Activated CD4-positive, alpha-beta memory T cell treated with anti-CD3 and anti-CD28 coated beads, Interleukin-2, amount 10 ng/mL, durations not matched to agents 7 days and 5 days (primary cell): Measurements from ENCODE around the gene EPHA6. TPM values are rescaled to one million over a fixed set of nuclear protein-coding genes. Genes with fewer than 3 reads are reported as not detected.
"Not testable (repeated sequence)": the region's sequence is repeated elsewhere in the genome, so short reads cannot be mapped to it uniquely, and the experiment has no call there.

Source experiments
- CTCF ChIA-PET: fragments of 350-600 bp; sonication (Branson Sonifier 250); formaldehyde crosslinking; loops from one replicate; lab custom pipeline; 2021; ENCODE audit warnings: antibody characterized with exemption, inconsistent platforms; lab: Charles Lee
- POLR2A ChIA-PET: fragments of 350-600 bp; sonication (Branson Sonifier 250); formaldehyde crosslinking; loops from one replicate; lab custom pipeline; 2021; ENCODE audit warnings: antibody characterized with exemption; lab: Charles Lee
- DNase-seq: peaks from one replicate; pipeline ENCODE4 v3.0.0-alpha.2; 2020
- H3K27ac Mint-ChIP-seq: one replicate; pipeline ENCODE4 v1.8.0; 2021; ENCODE audit warnings: mild to moderate bottlenecking, mixed read lengths
- H3K27me3 Mint-ChIP-seq: one replicate; pipeline ENCODE4 v1.8.0; 2021; ENCODE audit warnings: mixed read lengths
- H3K36me3 Mint-ChIP-seq: one replicate; pipeline ENCODE4 v1.8.0; 2021; ENCODE audit warnings: low read depth, mixed read lengths
- H3K4me1 Mint-ChIP-seq: one replicate; pipeline ENCODE4 v1.8.0; 2021; ENCODE audit warnings: mixed read lengths
- H3K4me3 Mint-ChIP-seq: one replicate; pipeline ENCODE4 v1.8.0; 2021; ENCODE audit warnings: mild to moderate bottlenecking, mixed read lengths
- H3K9me3 Mint-ChIP-seq: one replicate; pipeline ENCODE4 v1.8.0; 2021; ENCODE audit warnings: mixed read lengths
- total RNA-seq, 2 experiments: library from RNA; stranded (reverse); gene quantifications; one replicate each; pipeline ENCODE4 v1.2.3, GENCODE V29; 2021

Gene EPHA6
- total RNA-seq, 2 experiments from 2014 or later, result not detected

GRCh38 chr3:96959901-96960641, 145.7 kb downstream of the EPHA6 start:
- Mint-ChIP-seq H3K9me3 (peaks cover 5% of the 10 kb centered on the region), H3K4me3 (no peak overlapping the region), H3K4me1 (no peaks in the 10 kb centered on the region), H3K27me3 (no peaks in the 10 kb centered on the region), H3K27ac (no peak overlapping the region), H3K36me3 (no peaks in the 10 kb centered on the region)
- ChIA-PET CTCF (no interaction called here), POLR2A (no interaction called here)
- DNase-seq, result no peak

GRCh38 chr3:96960661-96961330, 146.4 kb downstream of the EPHA6 start:
- CTCF ChIA-PET, result no interaction called here
- H3K27ac Mint-ChIP-seq, result no peak overlapping the region
- DNase-seq, result no peak
- H3K27me3 Mint-ChIP-seq, result no peaks in the 10 kb centered on the region
- POLR2A ChIA-PET, result no interaction called here
- no peaks in the 10 kb centered on the region for H3K36me3 Mint-ChIP-seq
- no peaks in the 10 kb centered on the region for H3K4me1 Mint-ChIP-seq
- peaks cover 5% of the 10 kb centered on the region for H3K9me3 Mint-ChIP-seq
- H3K4me3 Mint-ChIP-seq, result no peak overlapping the region

GRCh38 chr3:96961576-96961975, 147.2 kb downstream of the EPHA6 start:
- DNase-seq, result no peak
- H3K4me1 Mint-ChIP-seq, result no peaks in the 10 kb centered on the region
- ChIA-PET POLR2A (no interaction called here), CTCF (no interaction called here)
- H3K36me3 Mint-ChIP-seq, result no peaks in the 10 kb centered on the region
- no peak overlapping the region for H3K27ac Mint-ChIP-seq
- H3K27me3 Mint-ChIP-seq, result no peaks in the 10 kb centered on the region
- H3K9me3 Mint-ChIP-seq, result peaks cover 5% of the 10 kb centered on the region
- H3K4me3 Mint-ChIP-seq, result no peak overlapping the region

GRCh38 chr3:96966181-96966929, 152.0 kb downstream of the EPHA6 start:
- H3K27me3 Mint-ChIP-seq, result no peaks in the 10 kb centered on the region
- H3K4me3 Mint-ChIP-seq, result no peak overlapping the region
- DNase-seq, result no peak
- H3K36me3 Mint-ChIP-seq, result no peaks in the 10 kb centered on the region
- ChIA-PET POLR2A (no interaction called here), CTCF (no interaction called here)
- H3K9me3 Mint-ChIP-seq, result peaks cover 3% of the 10 kb centered on the region
- no peak overlapping the region for H3K27ac Mint-ChIP-seq
- no peaks in the 10 kb centered on the region for H3K4me1 Mint-ChIP-seq

- Mint-ChIP-seq H3K36me3 (no peaks in the 10 kb centered on the region), H3K27me3 (no peaks in the 10 kb centered on the region), H3K9me3 (no peaks in the 10 kb centered on the region), H3K27ac (no peak overlapping the region), H3K4me1 (no peaks in the 10 kb centered on the region), H3K4me3 (no peak overlapping the region)
- ChIA-PET CTCF (no interaction called here), POLR2A (no interaction called here)
- no peak for DNase-seq
Measured at GRCh38 chr3:96970211-96970610, 155.8 kb downstream of the EPHA6 start.

GRCh38 chr3:96977671-96978070, 163.3 kb downstream of the EPHA6 start:
- Mint-ChIP-seq H3K27me3 (no peaks in the 10 kb centered on the region), H3K4me1 (no peaks in the 10 kb centered on the region), H3K4me3 (no peak overlapping the region), H3K36me3 (no peaks in the 10 kb centered on the region), H3K27ac (no peak overlapping the region), H3K9me3 (no peaks in the 10 kb centered on the region)
- ChIA-PET CTCF (no interaction called here), POLR2A (no interaction called here)
- DNase-seq, result no peak

- H3K4me1 Mint-ChIP-seq, H3K27me3 Mint-ChIP-seq, H3K9me3 Mint-ChIP-seq, CTCF ChIA-PET, DNase-seq, POLR2A ChIA-PET, H3K4me3 Mint-ChIP-seq, H3K27ac Mint-ChIP-seq, H3K36me3 Mint-ChIP-seq: not testable (repeated sequence)
Measured at GRCh38 chr3:96983716-96984115, 169.3 kb downstream of the EPHA6 start.

- Mint-ChIP-seq H3K36me3 (no peaks in the 10 kb centered on the region), H3K27ac (no peak overlapping the region), H3K4me1 (no peaks in the 10 kb centered on the region), H3K4me3 (no peak overlapping the region), H3K9me3 (peaks cover 5% of the 10 kb centered on the region), H3K27me3 (no peaks in the 10 kb centered on the region)
- no peak for DNase-seq
- CTCF ChIA-PET, result no interaction called here
- POLR2A ChIA-PET, result no interaction called here
Measured at GRCh38 chr3:96986241-96986640, 171.8 kb downstream of the EPHA6 start.

GRCh38 chr3:96991231-96991630, 176.8 kb downstream of the EPHA6 start:
- ChIA-PET CTCF (no interaction called here), POLR2A (no interaction called here)

GRCh38 chr3:96991800-96992365, 177.5 kb downstream of the EPHA6 start:
- H3K4me1 Mint-ChIP-seq, result no peaks in the 10 kb centered on the region
- CTCF ChIA-PET, result no interaction called here
- H3K4me3 Mint-ChIP-seq, result no peak overlapping the region
- POLR2A ChIA-PET, result no interaction called here
- H3K9me3 Mint-ChIP-seq, result no peaks in the 10 kb centered on the region
- H3K36me3 Mint-ChIP-seq, result no peaks in the 10 kb centered on the region
- no peak overlapping the region for H3K27ac Mint-ChIP-seq
- H3K27me3 Mint-ChIP-seq, result no peaks in the 10 kb centered on the region
- DNase-seq, result no peak

More at GRCh38 chr3:96991231-96991630, 176.8 kb downstream of the EPHA6 start:
- H3K36me3 Mint-ChIP-seq, result no peaks in the 10 kb centered on the region
- H3K4me1 Mint-ChIP-seq, result no peaks in the 10 kb centered on the region
- no peaks in the 10 kb centered on the region for H3K9me3 Mint-ChIP-seq
- H3K4me3 Mint-ChIP-seq, result no peak overlapping the region
- no peak overlapping the region for H3K27ac Mint-ChIP-seq
- DNase-seq, result no peak
- H3K27me3 Mint-ChIP-seq, result no peaks in the 10 kb centered on the region

GRCh38 chr3:96994988-96995387, 180.6 kb downstream of the EPHA6 start:
- no peak overlapping the region for H3K4me3 Mint-ChIP-seq
- H3K36me3 Mint-ChIP-seq, result no peaks in the 10 kb centered on the region
- no peaks in the 10 kb centered on the region for H3K4me1 Mint-ChIP-seq
- H3K27me3 Mint-ChIP-seq, result no peaks in the 10 kb centered on the region
- CTCF ChIA-PET, result no interaction called here
- no peak for DNase-seq
- H3K9me3 Mint-ChIP-seq, result no peaks in the 10 kb centered on the region
- H3K27ac Mint-ChIP-seq, result no peak overlapping the region
- POLR2A ChIA-PET, result no interaction called here

GRCh38 chr3:96996009-96996408, 181.6 kb downstream of the EPHA6 start:
- ChIA-PET POLR2A (no interaction called here), CTCF (no interaction called here)
- Mint-ChIP-seq H3K4me3 (no peak overlapping the region), H3K36me3 (no peaks in the 10 kb centered on the region), H3K27me3 (no peaks in the 10 kb centered on the region), H3K27ac (no peak overlapping the region), H3K9me3 (no peaks in the 10 kb centered on the region), H3K4me1 (no peaks in the 10 kb centered on the region)
- DNase-seq, result no peak

- no peaks in the 10 kb centered on the region for H3K36me3 Mint-ChIP-seq
- ChIA-PET POLR2A (no interaction called here), CTCF (no interaction called here)
Measured at GRCh38 chr3:97001611-97002010, 187.2 kb downstream of the EPHA6 start.

More at GRCh38 chr3:97001611-97002010, 187.2 kb downstream of the EPHA6 start:
- H3K9me3 Mint-ChIP-seq, result peaks cover 5% of the 10 kb centered on the region
- no peaks in the 10 kb centered on the region for H3K4me1 Mint-ChIP-seq
- no peaks in the 10 kb centered on the region for H3K27me3 Mint-ChIP-seq
- DNase-seq, result no peak
- no peak overlapping the region for H3K4me3 Mint-ChIP-seq
- no peak overlapping the region for H3K27ac Mint-ChIP-seq
